ENCODE results near the gene C2CD3. TPM values are rescaled to one million over a fixed set of nuclear protein-coding genes. Genes with fewer than 3 reads are reported as not detected.
"Not testable (repeated sequence)": the region's sequence is repeated elsewhere in the genome, so short reads cannot be mapped to it uniquely, and the experiment has no call there.

The C2CD3 gene
- total RNA-seq, 1 donor from 2014 or later: 10.5 TPM

DNA sequence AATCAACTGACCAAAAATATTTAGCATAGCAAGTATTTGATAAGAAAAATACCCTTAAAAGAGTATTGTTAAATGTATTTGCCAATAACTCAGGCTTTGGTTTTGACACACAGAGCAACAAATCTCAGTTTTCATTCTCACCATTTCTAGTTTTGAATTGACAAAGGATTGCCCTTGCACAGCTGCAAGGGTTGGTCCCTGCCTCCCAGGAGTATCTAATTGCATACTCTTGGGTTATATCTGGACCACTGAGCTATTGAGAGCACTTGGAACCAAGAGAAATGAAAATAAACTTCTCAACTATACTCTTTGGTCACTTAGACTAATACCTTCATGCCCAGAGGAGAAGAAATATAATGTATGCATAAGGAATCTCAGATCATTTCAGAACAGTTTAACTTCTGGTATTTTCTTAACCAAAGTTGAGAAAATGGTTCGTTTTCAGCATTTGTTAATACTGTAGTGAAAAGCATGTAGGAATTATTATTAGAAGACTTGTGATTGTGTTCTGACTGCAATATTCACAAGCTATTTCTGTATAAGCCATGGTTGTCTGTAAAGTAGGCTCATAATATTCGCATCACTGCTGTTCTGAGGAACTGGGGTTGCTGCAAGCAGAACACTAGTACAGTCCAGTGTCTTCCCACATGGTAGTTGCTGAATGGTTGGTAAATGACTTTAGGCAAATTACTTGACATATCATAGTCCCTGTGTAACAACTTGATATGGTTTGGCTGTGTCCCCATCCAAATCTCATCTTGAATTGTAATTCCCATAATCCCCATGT lies 7.9 kb downstream of the C2CD3 start:
- ATAC-seq (peak; percentile 21), DNase-seq (no peak)
- intact Hi-C loops (cut with micrococcal nuclease): no loop called here

DNA sequence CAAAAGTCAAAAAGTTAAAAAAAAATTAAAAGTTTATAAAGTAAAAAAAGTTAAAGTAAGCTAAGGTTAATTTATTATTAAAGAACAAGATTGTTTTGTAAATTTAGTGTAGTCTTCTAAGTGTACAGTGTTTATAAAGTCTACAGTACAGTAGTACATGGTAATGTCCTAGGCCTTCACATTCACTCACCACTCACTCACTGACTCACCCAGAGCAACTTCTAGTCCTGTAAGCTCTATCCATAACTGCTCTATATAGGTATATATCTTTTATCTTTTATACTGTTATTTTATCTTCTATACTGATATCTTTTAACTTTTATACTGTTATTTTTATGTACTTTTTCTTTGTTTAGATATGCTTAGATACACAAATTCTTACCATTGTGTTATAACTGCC lies 11.2 kb downstream of the C2CD3 start:
- intact Hi-C loops (cut with micrococcal nuclease): no loop called here
- DNase-seq: no peak
- no peak for ATAC-seq

GRCh38 chr11:74157169-74157568 lies 13.6 kb downstream of the C2CD3 start:
- no peak for ATAC-seq
- intact Hi-C loops (cut with micrococcal nuclease): no loop called here

GRCh38 chr11:74154620-74155281 lies 16.1 kb downstream of the C2CD3 start:
- intact Hi-C loops (cut with micrococcal nuclease): no loop called here
- peak; percentile 33 for DNase-seq
- ATAC-seq: peak; percentile 29

More at GRCh38 chr11:74157169-74157568, 13.6 kb downstream of the C2CD3 start:
- no peak for DNase-seq

- DNase-seq (no peak), ATAC-seq (no peak)
- intact Hi-C loops (cut with micrococcal nuclease): no loop called here
Observed at GRCh38 chr11:74153224-74153623, 17.6 kb downstream of the C2CD3 start.

DNA sequence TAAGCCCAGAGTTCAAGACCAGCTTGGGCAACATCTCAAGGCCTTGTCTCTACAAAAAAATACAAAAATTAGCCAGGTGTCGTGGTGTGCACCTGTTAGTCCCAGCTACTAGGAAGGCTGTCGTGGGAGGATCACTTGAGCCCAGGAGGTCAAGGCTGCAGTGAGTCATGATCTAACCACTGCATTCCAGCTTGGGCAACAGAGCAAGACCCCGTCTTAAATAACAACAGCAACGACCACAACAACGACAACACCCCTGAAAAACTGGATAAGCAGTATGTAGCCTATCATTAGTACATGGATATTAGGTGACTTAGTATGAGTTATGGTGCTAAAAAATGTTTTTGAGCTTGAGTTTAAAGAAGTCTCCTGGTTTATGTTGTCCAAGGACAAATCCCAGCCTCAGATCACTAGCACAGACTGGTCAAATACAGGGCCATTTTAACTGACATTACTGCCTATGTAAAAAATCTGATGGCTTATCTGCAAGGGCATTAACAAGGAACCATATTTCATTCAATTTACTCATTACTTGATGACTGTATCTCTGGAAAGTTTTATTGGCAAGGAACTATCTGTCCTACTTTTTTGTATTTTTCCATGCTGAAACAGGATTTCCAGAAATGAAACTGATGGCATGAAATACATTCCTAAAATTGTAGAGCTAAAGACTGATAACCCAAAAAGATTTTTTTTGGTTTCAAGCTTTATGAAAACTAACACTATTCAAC lies 23.4 kb downstream of the C2CD3 start:
- intact Hi-C loops (cut with micrococcal nuclease): no loop called here
- DNase-seq (no peak), ATAC-seq (no peak)

- intact Hi-C loops (cut with micrococcal nuclease): no loop called here
- no peak for DNase-seq
Observed at GRCh38 chr11:74144592-74144991, 26.2 kb downstream of the C2CD3 start.

GRCh38 chr11:74142624-74143023 lies 28.2 kb downstream of the C2CD3 start:
- intact Hi-C loops (cut with micrococcal nuclease): no loop called here
- DNase-seq (no peak), ATAC-seq (no peak)

More at GRCh38 chr11:74144592-74144991, 26.2 kb downstream of the C2CD3 start:
- ATAC-seq: no peak

- no peak for ATAC-seq
- intact Hi-C loops (cut with micrococcal nuclease): no loop called here
- no peak for DNase-seq
Observed at GRCh38 chr11:74141908-74142307, 28.9 kb downstream of the C2CD3 start.

DNA sequence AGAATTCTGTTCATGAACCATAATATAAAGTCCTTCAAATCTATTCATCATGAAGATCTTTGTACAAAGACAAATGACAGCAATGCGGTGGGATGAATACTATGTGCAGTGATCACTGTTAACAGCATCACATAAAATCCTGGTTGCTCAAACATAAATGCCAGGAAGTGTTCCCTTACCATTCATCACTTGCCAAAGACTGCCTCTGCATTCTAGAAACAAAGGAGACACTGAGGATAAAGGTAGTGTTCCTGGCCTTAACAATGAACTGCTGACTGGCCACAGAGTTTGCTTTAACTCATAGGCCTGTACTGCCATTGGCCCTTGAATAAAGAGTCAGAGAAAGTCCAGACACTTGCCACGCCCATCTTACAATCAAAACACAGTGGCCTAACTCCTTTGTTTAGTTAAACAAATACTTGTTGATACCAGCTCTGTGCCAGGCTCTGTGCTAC lies 29.5 kb downstream of the C2CD3 start:
- DNase-seq (no peak), ATAC-seq (no peak)
- intact Hi-C loops (cut with micrococcal nuclease): no loop called here

DNA sequence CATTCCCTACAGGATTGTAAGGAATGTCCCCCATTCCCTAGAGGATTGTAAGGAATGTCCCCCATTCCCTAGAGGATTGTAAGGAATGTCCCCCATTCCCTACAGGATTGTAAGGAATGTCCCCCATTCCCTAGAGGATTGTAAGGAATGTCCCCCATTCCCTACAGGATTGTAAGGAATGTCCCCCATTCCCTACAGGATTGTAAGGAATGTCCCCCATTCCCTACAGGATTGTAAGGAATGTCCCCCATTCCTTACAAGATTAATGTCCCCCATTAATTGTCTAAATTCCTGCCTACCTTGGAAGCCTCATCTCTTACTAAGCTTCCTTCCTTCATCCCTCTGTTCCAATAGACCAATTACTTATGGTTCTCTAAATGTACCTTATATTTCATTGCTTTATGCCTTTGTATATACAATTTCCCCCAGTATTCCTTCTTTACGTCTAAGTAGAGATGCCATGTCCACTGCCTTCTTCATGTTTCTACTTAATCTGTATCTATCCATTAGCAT lies 30.8 kb downstream of the C2CD3 start:
- ATAC-seq; intact Hi-C loops (cut with micrococcal nuclease); DNase-seq: not testable (repeated sequence)

DNA sequence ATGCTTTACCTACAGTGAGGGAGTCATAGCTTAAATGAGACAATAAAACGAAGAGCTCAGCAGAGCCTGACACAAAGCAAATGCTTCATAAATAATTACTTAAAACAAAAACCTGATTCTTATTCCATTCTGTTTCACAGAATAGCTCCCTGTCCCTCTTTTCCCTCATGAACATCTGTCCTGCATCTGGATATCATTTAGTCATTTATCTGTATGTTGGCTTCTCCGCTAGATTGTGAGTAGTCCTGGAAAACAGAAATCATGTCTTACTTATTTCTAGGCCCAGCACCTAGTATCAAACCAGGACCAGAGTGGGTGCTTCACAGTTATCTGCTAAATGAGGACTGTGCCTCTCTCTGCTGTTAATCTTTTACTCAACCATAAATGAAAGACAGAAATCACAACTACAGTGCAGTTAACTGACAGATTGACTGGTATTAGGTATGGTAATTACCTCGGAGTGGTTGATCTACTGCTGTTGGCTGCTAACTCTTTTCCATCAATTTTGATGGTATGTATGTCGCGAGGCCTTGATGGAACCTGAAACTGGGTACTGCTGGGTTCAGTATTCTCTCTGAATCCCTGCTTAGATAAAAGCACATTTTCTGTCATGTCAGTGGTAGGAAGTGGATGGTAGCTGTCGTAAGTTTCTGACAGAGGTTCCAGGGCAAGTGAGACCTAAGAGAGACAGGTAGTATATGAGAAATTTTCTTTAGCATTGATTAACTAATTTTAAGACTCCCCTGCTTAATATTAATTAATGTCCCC lies 31.5 kb downstream of the C2CD3 start:
- DNase-seq (no peak), ATAC-seq (peak; percentile 35)
- intact Hi-C loops (cut with micrococcal nuclease): no loop called here

- DNase-seq: no peak
- ATAC-seq: peak; percentile 93
- intact Hi-C loops (cut with micrococcal nuclease): no loop called here
Observed at GRCh38 chr11:74138572-74138971, 32.2 kb downstream of the C2CD3 start.

DNA sequence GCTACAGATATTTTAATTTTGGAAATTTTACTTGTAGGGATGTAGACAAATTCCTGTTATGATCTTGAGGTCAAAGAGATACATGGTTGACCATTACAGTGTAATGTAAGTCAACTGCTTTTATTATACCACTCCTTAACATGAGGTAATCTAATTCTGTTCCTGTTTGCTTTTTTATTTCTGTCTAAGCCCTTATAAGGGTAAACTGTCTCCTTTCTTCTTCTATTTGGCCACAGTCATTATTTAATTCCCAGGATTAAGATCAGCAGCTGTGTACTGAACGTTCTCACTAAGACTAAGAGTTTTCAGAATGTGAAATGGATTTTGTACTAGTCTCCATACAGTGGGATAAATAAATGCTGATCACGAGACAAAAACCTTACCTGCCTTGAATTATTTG lies 32.8 kb downstream of the C2CD3 start:
- intact Hi-C loops (cut with micrococcal nuclease): no loop called here
- peak; percentile 10 for ATAC-seq

DNA sequence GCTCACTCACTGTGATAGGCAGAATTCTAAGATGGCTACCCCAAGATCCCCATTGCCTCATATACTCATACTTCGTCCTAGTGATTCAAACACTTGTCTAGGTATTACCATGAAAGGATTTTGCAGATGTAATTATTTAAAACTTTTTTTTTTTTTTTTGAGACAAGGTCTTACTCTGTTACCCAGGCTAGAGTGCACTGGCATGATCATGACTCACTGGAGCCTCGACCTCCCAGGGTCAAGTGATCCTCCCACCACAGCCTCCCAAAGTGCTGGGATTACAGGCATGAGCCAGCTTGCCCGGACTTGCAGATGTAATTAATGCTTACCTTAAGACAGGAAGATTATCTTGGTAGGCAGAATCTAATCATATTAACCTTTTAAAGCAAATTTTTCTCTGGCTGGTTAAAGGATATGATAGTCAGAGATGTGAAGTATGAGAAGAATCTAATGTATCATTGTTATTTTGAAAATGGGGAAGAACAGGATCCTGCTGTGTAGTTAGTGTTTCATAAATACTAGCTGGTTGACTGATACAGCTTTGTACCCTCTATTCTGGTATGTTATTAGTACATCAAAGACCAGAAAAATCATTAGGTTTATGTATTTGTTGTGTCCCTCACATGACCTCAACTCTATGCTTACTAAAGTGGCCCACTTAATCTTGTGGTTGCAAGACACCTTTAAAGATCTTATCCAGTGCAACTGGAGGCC lies 35.5 kb downstream of the C2CD3 start:
- ATAC-seq (no peak), DNase-seq (no peak)
- intact Hi-C loops (cut with micrococcal nuclease): no loop called here

More for the DNA sequence above, 32.8 kb downstream of the C2CD3 start:
- no peak for DNase-seq

- ATAC-seq: no peak
- DNase-seq: no peak
- intact Hi-C loops (cut with micrococcal nuclease): no loop called here
Observed at GRCh38 chr11:74134661-74135060, 36.1 kb downstream of the C2CD3 start.

DNA sequence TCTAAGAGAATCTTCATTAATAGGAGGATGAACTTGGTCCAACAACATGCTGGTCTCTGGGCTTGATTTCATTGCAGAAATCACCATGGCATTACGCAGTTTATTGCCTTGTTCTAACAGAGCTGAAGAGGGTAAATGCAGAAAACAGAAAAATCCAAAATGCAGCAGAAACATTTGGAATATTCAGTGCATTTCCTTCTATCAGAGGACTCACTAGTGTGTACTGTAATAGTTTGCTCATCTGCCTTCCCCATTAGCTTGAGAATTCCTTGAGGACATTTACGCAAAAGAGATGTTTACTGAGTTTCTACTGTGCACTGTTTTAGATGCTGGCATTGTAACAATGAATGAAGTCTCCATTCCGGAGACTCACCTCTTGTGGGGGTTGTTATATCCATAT lies 37.4 kb downstream of the C2CD3 start:
- intact Hi-C loops (cut with micrococcal nuclease): no loop called here

DNA sequence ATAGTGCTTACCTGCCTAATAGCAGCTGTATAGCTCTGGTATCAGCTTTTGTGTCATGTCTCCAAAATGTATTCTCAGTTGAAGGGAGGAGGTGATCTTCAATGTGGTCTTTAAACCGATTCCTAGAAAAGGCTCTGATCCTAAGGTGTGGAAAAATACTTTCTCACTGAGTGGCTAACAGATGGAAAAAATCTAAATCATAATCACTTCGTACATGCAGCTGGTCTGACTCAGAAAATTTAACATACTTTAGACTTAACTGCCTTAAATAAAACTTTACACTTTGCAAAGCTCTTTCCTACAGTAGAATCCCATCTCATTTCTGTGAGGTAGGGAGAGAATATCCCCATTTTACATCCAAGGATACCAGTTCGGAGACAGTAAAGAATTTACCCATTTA lies 38.0 kb downstream of the C2CD3 start:
- intact Hi-C loops (cut with micrococcal nuclease): no loop called here
- DNase-seq (no peak), ATAC-seq (no peak)

More for the DNA sequence above, 37.4 kb downstream of the C2CD3 start:
- ATAC-seq: no peak
- DNase-seq: no peak

All from left ventricle myocardium superior (tissue), 1 donor.